Mesenchymal stem cell (in vitro differentiated cells and primary cell): ENCODE data around the gene NUDT1.

Experiments used
- DNase-seq: peaks from one replicate; pipeline ENCODE4 v3.0.0-alpha.2; 2013
- H2AFZ ChIP-seq: one replicate; pipeline ENCODE4 v1.6.1; 2013; ENCODE audit warnings: low read depth, mild to moderate bottlenecking, control low read depth, inconsistent platforms, low read length, moderate library complexity
- H2AK5ac ChIP-seq: 2 replicates; pipeline ENCODE4 v1.6.1; 2013; ENCODE audit warnings: low read length, moderate library complexity, mild to moderate bottlenecking, inconsistent platforms; ENCODE audit not compliant: severe bottlenecking
- H2BK120ac ChIP-seq: one replicate; pipeline ENCODE4 v1.6.1; 2013; ENCODE audit warnings: low read depth, mild to moderate bottlenecking, inconsistent platforms, low read length, moderate library complexity
- H2BK12ac ChIP-seq, 2 experiments: one replicate each; pipeline ENCODE4 v1.6.1; 2013; ENCODE audit warnings: inconsistent platforms in 2 of 2, low read length in 2 of 2, mild to moderate bottlenecking in 2 of 2, moderate library complexity in 2 of 2, control low read depth in 1 of 2
- H2BK15ac ChIP-seq: one replicate; pipeline ENCODE4 v1.6.1; 2013; ENCODE audit warnings: mild to moderate bottlenecking, low read depth, inconsistent platforms; ENCODE audit not compliant: poor library complexity, severe bottlenecking
- H2BK5ac ChIP-seq: 2 replicates; pipeline ENCODE4 v1.6.1; 2013; ENCODE audit warnings: low read depth, mild to moderate bottlenecking, low read length, control low read depth, inconsistent platforms; ENCODE audit not compliant: poor library complexity, severe bottlenecking
- H3K14ac ChIP-seq, 2 experiments: one replicate each; pipeline ENCODE4 v1.6.1; 2013; ENCODE audit warnings: inconsistent platforms in 2 of 2, low read length in 2 of 2, control low read depth in 1 of 2, mild to moderate bottlenecking in 1 of 2, moderate library complexity in 1 of 2
- H3K18ac ChIP-seq, 2 experiments: one replicate each; pipeline ENCODE4 v1.6.1; 2013; ENCODE audit warnings: inconsistent platforms in 2 of 2, low read length in 2 of 2, control low read depth in 1 of 2, low read depth in 1 of 2, mild to moderate bottlenecking in 1 of 2
- H3K23ac ChIP-seq, 2 experiments: one replicate each; pipeline ENCODE4 v1.6.1; 2013; ENCODE audit warnings: inconsistent platforms in 2 of 2, low read length in 2 of 2, mild to moderate bottlenecking in 2 of 2, moderate library complexity in 2 of 2, control low read depth in 1 of 2
- H3K27ac ChIP-seq: 2 replicates; pipeline ENCODE4 v1.5.1; 2013; ENCODE audit warnings: mild to moderate bottlenecking, moderate library complexity, low read length, control low read depth, inconsistent platforms; ENCODE audit not compliant: poor library complexity, severe bottlenecking
- H3K27me3 ChIP-seq, 2 experiments: 2 replicates each; pipeline versions ENCODE4 v1.6.1 to v1.7.0; 2013; ENCODE audit warnings: low read length in 2 of 2, mild to moderate bottlenecking in 2 of 2, moderate library complexity in 2 of 2, control low read depth in 1 of 2, inconsistent platforms in 1 of 2; ENCODE audit not compliant: control insufficient read depth in 1 of 2, insufficient read depth in 1 of 2
- H3K36me3 ChIP-seq, 2 experiments: 2 replicates each; pipeline versions ENCODE4 v1.6.1 to v1.7.0; 2013; ENCODE audit warnings: low read length in 2 of 2, control low read depth in 1 of 2, inconsistent platforms in 1 of 2, low read depth in 1 of 2, mild to moderate bottlenecking in 1 of 2; ENCODE audit not compliant: insufficient read depth in 2 of 2, control insufficient read depth in 1 of 2
- H3K4ac ChIP-seq, 2 experiments: one replicate each; pipeline ENCODE4 v1.6.1; 2013; ENCODE audit warnings: inconsistent platforms in 2 of 2, low read length in 2 of 2, mild to moderate bottlenecking in 2 of 2, moderate library complexity in 2 of 2, control low read depth in 1 of 2, low read depth in 1 of 2
- H3K4me1 ChIP-seq: 2 replicates; pipeline ENCODE4 v1.6.1; 2013; ENCODE audit warnings: low read depth, low read length, control low read depth; ENCODE audit not compliant: control insufficient read depth, insufficient read depth
- H3K4me2 ChIP-seq: 2 replicates; pipeline ENCODE4 v1.6.1; 2013; ENCODE audit warnings: low read length, mild to moderate bottlenecking, inconsistent platforms; ENCODE audit not compliant: poor library complexity, severe bottlenecking
- H3K4me3 ChIP-seq, 2 experiments: 2 replicates each; pipeline versions ENCODE4 v1.5.1 to v1.7.0; 2013; ENCODE audit warnings: low read length in 2 of 2, mild to moderate bottlenecking in 2 of 2, control low read depth in 1 of 2, low read depth in 1 of 2; ENCODE audit not compliant: insufficient read depth in 1 of 2
- H3K79me1 ChIP-seq: replicated peaks from 2 replicates; pipeline ENCODE4 v1.6.1; 2013; ENCODE audit warnings: mild to moderate bottlenecking, control low read depth, low read length, inconsistent platforms; ENCODE audit not compliant: poor library complexity, severe bottlenecking
- H3K9ac ChIP-seq: 2 replicates; pipeline ENCODE4 v1.7.0; 2013; ENCODE audit warnings: mild to moderate bottlenecking, low read length, moderate library complexity
- H3K9me3 ChIP-seq: 2 replicates; pipeline ENCODE4 v1.7.0; 2013; ENCODE audit warnings: mild to moderate bottlenecking, low read length; ENCODE audit not compliant: control insufficient read depth
- H4K8ac ChIP-seq: one replicate; pipeline ENCODE4 v1.6.1; 2013; ENCODE audit warnings: inconsistent platforms, mild to moderate bottlenecking, low read length, moderate library complexity
- H4K91ac ChIP-seq: one replicate; pipeline ENCODE4 v1.6.1; 2013; ENCODE audit warnings: mild to moderate bottlenecking, low read length, inconsistent platforms
- WGBS: methylation state at CpG from one replicate; pipeline ENCODE4 v1.1.7; 2013; ENCODE audit warnings: mixed read lengths; 5-methylcytosine and 5-hydroxymethylcytosine counted together

The NUDT1 gene

GRCh38 chr7:2254429-2255144, 12.6 kb downstream of the NUDT1 start:
- no peak overlapping the region for H3K4me2 ChIP-seq
- H3K4me1 ChIP-seq: peaks cover 38% of the 10 kb centered on the region
- H4K8ac ChIP-seq: no peak overlapping the region
- H2BK120ac ChIP-seq: no peak overlapping the region
- no peak for DNase-seq
- H2BK5ac ChIP-seq: no peak overlapping the region
- no peak overlapping the region for H3K18ac ChIP-seq
- peaks cover 47 to 88% of the 10 kb centered on the region in 2 experiments for H3K36me3 ChIP-seq
- H3K14ac ChIP-seq: no peak overlapping the region
- H2BK12ac ChIP-seq: no peak overlapping the region
- H3K4me3 ChIP-seq: no peak overlapping the region
- 96% methylated on average over 31 of the region's 31 CpGs for WGBS
- H3K23ac ChIP-seq: no peak overlapping the region
- H3K27ac ChIP-seq: no peak overlapping the region
- H2BK15ac ChIP-seq: no peak overlapping the region
- no peak overlapping the region for H3K9ac ChIP-seq
- no peaks in the 10 kb centered on the region for H3K27me3 ChIP-seq
- H4K91ac ChIP-seq: no peak overlapping the region
- no peak overlapping the region for H2AFZ ChIP-seq
- peaks cover 23% of the 10 kb centered on the region for H3K79me1 ChIP-seq
- no peaks in the 10 kb centered on the region for H3K9me3 ChIP-seq
- H2AK5ac ChIP-seq: no peak overlapping the region
- no peak overlapping the region for H3K4ac ChIP-seq

- no peaks in the 10 kb centered on the region for H3K9me3 ChIP-seq
- H3K4me2 ChIP-seq: no peak overlapping the region
- H3K79me1 ChIP-seq: peaks cover 21% of the 10 kb centered on the region
- H2AFZ ChIP-seq: no peak overlapping the region
- no peak overlapping the region for H2BK120ac ChIP-seq
- no peak overlapping the region for H4K8ac ChIP-seq
- no peak overlapping the region for H2BK12ac ChIP-seq
- H3K18ac ChIP-seq: no peak overlapping the region
- H3K4me3 ChIP-seq: no peak overlapping the region
- H3K27me3 ChIP-seq: no peaks in the 10 kb centered on the region
- H3K23ac ChIP-seq: no peak overlapping the region
- H3K27ac ChIP-seq: no peak overlapping the region
- no peak for DNase-seq
- H3K36me3 ChIP-seq: peaks cover 52 to 85% of the 10 kb centered on the region in 2 experiments
- peaks cover 32% of the 10 kb centered on the region for H3K4me1 ChIP-seq
- H3K9ac ChIP-seq: no peak overlapping the region
- H3K4ac ChIP-seq: no peak overlapping the region
- H2BK5ac ChIP-seq: no peak overlapping the region
- 93% methylated on average over 33 of the region's 33 CpGs for WGBS
- H2AK5ac ChIP-seq: no peak overlapping the region
- H4K91ac ChIP-seq: no peak overlapping the region
- H3K14ac ChIP-seq: no peak overlapping the region
- H2BK15ac ChIP-seq: no peak overlapping the region
These were observed 13.4 kb downstream of the NUDT1 start for GRCh38 chr7:2255145-2256139.

GRCh38 chr7:2256306-2257045, 14.4 kb downstream of the NUDT1 start:
- H3K9me3 ChIP-seq: no peaks in the 10 kb centered on the region
- H3K23ac ChIP-seq: no peak overlapping the region
- 98% methylated on average over 44 of the region's 44 CpGs for WGBS
- H3K14ac ChIP-seq: no peak overlapping the region
- DNase-seq: no peak
- no peak overlapping the region for H2BK5ac ChIP-seq
- H2AK5ac ChIP-seq: no peak overlapping the region
- peaks cover 19% of the 10 kb centered on the region for H3K79me1 ChIP-seq
- no peak overlapping the region for H2BK15ac ChIP-seq
- no peak overlapping the region for H2AFZ ChIP-seq
- no peak overlapping the region for H3K4me2 ChIP-seq
- no peak overlapping the region for H3K9ac ChIP-seq
- H3K18ac ChIP-seq: no peak overlapping the region
- no peak overlapping the region for H3K4me3 ChIP-seq
- no peak overlapping the region for H3K4ac ChIP-seq
- H4K8ac ChIP-seq: no peak overlapping the region
- no peak overlapping the region for H2BK12ac ChIP-seq
- no peak overlapping the region for H4K91ac ChIP-seq
- H3K36me3 ChIP-seq: peaks cover 55 to 80% of the 10 kb centered on the region in 2 experiments
- no peaks in the 10 kb centered on the region for H3K27me3 ChIP-seq
- H3K27ac ChIP-seq: no peak overlapping the region
- no peak overlapping the region for H2BK120ac ChIP-seq
- peaks cover 32% of the 10 kb centered on the region for H3K4me1 ChIP-seq
